NOMO-1 (cell line): Measurements from ENCODE around the gene LNP1.

Source experiments
- DNase-seq, 2 experiments: peaks; one replicate each; lab custom pipeline; 2025; ENCODE audit not compliant: unreplicated experiment in 2 of 2; lab: John Stamatoyannopoulos, UW

LNP1 gene

DNA sequence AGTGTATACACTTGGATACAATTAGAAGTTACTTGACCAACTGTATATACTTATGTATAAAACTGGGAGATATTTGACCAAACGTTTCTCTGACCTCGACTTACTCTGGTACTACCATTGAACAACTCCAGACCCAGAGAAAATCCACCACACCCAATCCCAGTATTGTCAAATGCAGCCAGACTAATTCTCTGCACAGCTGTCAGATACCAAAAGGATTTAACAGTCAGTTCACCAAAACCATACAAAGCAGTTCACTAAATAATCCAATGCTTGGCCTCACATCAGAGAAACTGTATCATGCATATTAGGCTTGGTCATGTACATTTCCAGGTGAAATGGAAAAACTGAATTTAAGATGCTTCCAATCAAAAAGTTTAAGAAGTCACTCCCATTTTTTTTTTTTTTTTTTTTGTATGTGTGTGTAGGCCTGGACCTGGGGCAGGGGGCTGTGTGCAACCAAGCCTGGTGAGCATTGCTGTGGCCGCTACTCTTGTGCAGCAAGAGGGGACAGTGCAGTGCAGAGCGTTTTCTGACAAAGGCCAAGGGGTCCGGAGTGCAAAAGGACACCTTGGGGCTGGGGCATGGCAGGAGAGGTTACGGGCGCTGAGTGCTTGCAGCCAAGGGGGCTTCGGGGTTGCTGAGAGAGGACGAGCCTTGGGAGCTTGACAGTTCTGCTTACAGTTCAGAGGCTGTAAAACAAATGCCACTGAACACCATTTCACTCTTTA is 1.8 kb upstream of the LNP1 start:
- no peak for DNase-seq

DNA sequence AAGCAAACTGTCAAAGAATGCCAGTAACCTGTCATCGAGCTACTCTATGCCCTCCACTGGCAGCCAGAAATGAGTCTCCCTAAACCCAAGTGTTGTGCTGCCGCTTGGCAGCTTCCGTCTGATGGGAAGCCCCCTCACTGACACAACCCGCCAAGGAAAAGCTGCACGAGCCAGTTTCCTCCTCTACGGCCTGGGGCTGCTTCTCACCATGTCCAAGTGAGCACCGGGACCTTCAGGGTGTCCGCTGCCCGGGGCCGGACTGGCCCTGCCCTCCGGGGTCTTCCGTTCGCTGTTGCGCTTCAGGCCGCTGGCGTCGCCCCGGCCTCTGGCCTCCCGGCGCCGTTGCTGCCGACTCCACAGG is 940 bp upstream of the LNP1 start:
- peak in 1 of 2 experiments; percentile 14 for DNase-seq

DNA sequence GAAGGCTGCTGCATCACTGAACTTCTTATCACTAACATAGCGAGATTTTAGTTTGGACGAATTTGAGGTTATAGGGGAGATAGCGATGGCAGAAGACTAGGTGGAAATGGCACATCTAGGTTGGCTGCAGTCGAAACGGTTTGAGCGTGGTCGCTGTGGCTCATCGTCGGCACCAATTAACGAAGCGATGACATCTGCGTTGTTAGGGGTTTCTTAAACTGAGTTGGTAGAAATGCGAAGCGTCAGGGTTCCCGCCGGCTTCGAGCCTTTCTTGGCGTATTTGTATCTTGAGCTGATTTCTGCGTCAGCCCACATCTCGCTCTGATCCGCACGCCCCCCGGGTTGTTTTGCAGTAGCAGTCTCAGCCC is 319 bp downstream of the LNP1 start:
- DNase-seq: peak in 1 of 2 experiments; percentile 70

DNA sequence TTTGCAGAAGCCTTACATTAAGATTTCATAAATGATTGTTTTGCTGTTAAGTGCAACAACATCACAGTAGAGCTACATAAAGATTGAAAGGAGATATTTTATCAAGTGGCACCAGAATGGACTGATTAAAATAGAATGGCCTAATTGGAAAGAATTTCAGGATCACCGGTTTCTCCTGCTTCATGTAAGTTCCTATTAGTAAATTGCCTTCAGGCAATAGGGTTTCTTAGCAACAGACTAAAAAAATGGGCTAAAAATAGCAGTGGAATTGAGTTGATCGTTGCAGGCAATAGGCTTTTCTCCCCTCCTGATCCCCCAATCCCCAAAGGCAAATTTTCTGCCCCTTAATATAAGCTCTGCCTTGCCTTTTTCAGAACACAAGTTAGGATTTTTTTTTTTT is 917 bp downstream of the LNP1 start:
- peak in 1 of 2 experiments; percentile 22 for DNase-seq

DNA sequence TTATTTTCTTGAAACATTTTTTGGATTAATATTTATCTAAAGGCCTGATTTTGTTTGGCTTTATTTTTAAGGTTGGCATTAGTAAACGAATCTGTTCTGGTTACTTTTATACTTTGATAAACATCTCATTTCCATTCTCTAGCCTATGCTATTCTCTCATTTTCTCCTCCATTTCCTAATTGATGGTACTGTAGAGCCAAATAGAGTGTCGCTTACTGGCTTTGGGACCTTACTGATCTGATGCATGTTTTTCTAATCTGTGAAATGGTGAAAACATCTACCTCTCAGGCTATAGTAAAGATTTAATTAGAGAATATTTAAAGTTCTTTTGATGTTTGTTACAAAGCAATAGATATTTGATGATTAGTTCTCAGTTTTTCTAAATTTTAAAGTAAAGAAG is 1.6 kb downstream of the LNP1 start:
- DNase-seq: no peak

DNA sequence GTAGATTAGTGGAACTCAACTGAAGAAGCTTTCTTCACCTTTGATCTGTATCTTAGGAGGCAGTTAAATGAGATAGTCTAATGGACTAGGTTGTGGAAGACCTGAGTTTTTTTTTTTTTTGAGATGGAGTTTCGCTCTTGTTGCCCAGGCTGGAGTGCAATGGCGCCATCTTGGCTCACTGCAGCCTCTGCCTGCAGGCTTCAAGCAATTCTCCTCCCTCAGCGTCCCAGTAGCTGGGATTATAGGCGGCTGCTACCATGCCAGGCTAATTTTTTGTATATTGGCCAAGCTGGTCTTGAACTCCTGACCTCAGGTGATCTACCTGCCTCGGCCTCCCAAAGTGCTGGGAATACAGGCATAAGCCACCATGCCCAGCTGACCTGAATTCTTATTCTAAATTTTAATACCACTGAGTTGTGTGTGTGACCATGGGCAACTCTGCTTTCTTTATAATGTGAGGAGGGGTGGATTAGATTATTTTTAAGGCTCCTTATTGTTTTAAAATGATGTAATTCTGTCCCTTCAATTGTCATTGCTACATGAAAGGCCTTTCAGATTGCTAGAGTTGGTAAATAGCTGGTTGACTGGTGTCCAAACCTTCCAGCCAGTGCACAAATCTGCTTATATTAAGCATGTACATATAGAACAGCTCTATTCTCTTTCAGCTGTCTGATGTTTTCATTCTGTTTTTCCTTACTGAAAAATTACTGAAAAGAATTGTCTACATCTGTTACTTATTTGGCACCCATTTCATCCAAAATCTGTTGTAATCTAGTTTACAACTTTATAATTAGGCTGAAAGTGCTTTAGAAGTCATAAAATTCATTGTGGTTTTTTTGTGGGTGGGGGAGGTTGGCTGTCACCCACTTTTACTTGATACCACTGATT is 2.3 kb downstream of the LNP1 start:
- no peak for DNase-seq

DNA sequence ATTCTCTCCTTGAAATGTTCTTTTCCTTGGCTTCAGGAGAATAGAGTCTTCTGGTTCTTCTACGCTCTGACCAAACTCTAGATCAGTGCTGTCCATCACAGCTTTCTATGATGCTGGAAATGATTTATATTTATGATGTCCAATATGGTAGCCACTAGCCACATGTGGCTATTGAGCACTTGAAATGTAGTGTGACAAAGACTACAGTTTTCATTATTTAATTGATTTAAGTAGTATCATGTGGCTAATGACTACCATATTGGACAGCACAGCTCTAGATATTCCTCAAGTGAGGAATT is 2.9 kb downstream of the LNP1 start:
- no peak for DNase-seq

DNA sequence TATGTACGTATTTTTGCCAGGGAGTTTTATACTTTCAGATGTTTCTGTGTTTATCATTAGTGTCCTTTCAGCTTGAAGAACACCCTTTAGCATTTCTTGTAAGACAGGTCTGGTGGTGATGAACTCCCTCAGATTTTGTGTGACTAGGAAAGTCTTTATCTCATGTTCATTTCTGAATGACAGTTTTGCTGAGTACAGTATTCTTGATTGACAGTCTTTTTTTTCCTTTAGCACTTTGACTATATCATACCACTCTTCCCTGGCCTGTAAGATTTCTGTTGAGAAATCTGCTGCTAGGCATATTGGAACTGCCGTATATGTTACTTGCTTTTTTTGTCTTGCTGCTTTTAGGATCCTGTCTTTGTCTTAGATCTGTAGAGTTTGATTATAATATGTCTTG is 5.8 kb downstream of the LNP1 start:
- DNase-seq: no peak

DNA sequence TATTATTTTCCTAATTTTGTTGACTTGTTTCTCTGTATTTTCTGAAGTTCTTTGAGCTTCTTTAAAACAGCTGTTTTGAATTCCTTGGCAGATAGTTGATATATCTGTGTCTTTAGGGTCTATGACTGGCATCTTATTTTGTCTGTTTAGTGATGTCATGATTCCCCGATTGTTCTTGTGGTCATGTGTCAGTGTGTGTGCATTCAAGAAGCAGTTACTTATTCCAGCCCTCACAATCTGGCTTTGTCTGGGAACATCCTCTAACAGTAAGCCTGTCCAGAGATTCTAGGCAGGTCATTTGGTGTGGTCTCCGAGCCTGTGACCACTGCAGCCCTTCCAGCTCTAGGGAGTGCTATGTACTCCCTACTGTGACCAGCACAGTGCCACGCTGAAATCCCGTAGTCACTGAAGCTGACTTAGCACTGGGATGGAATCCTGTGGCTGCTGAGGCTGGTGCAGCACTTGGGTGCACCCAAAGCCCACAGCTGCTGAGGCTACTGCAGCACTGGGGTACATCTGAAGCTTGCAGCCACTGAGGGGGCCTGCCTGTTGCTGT is 6.7 kb downstream of the LNP1 start:
- no peak for DNase-seq

DNA sequence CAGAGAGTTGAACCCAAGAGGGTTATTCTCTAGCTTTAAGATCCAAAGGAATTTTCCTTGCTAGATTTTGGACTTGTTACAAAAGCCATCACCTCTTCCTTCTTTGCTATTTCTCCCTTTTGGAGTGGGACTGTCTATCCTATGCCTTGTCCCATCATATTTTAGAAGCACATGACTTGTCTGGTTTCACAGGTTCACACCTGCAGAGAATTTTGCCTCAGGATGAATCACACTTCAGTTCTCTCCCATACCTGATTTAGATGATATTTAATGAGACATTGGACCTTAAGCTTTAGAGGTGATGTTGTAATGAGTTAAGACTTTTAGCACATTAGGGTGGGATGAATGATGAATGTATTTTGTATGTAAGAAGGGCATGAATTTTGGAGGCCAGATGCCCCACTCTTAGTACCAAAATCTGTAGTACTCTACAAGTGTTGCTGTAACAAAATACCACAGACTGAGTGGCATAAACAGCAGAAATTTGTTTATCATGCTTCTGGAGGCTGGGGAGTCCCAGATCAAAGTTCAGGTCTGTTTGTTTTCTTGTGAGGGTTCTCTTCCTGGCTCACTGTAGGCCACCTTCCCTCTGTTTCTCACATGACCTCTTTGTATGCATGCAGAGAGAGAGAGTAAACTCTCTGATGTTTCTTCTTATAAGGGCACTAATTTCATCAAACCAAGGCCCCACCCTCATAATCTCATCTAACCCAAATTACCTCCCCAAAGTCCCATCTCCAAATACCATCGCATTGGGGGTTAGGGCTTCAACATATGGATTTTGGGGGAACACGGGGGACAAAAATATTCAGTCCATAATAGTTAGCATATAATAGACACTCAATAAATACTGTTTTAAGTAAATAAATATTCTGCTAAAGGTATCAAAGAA is 10.0 kb downstream of the LNP1 start:
- no peak for DNase-seq

DNA sequence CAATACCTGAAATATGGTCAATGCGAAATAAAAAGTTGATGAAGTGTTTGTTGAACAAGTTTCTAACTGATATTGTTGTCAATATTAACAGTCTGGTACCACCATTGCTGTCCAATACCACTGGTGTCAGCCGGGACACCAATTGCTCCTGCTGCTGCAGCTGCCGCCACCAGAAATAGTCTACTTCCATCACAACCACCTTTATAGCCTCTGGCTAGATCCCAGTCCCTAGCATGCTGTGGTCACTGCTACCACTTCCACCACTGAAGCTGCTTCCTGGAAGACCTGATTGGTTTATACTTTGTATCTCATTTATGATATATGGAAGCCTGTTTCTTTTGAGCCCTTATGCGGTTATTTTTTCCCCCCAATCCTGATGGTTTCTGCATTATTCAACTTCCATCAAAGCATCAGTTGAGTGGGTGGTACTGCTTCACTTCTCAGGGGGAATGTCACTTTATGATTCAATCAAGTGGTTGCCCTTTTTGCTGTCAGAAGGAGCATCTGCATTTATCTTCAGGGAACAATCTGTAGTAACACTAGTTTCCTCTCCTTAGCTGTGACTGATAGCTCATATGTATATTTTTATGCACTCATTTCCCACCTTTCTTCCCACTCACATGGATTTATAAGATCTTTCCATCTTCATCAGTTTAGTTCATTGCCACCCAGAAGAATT is 11.7 kb downstream of the LNP1 start:
- DNase-seq: no peak

DNA sequence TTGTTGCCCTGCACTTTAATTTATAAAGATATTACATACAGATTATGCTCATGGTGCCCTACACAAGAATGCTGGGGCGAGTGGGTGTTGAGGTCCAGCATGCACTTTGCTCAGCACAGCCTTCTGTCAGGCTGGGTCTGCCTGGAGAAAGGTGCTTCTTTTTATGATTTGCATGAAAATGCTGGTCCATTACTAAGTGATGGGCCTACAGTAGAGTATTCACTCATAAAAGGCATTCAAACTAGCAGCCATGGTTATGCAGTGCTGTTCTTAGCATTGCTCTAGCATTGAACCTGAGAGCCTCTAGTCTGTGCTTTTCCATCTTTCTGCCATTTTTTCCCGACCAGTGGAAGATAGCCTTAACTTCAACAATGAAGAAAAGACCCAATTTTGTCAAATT is 12.3 kb downstream of the LNP1 start:
- DNase-seq: no peak

DNA sequence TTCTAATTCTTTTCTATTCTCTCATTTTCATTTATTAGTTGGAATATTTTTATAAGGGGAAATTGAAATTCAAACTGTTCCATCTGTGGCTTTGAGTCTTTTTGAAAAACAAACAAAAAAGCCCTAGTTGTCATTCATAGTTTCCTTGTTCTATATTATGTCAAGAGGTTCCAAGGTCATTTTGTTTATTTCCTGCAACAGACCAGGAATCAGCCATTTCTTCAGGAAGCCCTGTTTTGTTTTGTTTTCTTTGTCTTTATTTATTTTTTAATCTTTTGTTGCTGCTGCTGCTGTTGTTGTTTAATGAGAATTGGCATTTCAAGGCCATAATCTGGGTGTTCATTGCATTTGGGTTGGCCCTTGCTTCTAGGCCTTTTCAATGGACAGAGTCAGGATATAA is 14.8 kb downstream of the LNP1 start:
- no peak for DNase-seq

DNA sequence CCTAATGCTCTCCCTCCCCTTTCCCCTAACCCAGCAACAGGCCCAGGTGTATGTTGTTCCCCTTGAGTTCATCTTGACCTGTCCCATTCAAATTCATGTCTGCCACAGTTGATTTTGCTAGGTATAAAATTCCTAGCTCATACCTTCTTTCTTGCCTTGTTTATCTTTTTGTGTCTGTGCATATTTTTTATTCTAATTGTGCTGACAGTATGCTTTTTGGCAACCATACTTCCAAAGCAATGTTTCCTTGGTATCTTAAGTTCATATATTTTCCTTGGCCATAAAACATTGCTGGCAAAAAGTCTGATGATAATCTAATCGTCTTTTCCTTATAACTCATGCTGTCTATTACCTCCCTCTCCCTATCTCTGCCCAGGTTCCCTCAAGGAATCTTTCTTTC is 15.5 kb downstream of the LNP1 start:
- no peak for DNase-seq

DNA sequence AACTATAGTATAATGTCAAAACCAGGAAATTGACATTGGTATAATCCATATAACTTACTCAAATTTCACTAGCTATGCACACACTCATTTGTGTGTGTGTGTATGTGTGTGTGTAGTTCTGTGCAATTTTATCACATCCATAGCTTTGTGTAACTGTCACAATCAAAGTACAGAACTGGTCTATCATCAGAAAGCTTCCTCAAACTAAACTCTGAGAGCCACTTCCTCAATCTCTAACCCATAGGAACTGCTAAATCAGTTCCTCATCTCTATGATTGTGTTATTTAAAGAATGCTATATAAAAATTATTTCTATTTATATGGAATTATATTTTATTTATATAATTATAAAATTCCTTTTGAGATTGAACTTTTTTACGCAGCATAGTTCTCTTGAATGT is 18.1 kb downstream of the LNP1 start:
- DNase-seq: peak; percentile 10 to 88

DNA sequence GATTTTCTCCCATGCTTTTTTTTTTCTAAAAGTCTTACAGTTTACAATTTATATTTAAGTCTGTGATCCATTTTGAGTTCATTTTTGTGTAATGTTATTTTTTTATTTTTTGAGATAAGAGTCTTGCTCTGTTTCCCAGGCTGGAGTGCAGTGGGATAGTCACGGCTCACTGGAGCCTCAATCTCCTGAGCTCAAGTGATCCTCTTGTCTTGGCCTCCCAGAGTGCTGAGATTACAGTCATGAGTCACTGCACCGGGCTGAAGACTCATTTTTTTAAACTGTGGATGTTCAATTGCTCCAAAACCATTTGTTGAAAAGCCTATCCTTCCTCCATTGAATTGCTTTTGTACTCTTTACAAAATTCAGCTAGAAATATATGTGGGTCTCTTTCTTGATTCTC is 19.5 kb downstream of the LNP1 start:
- DNase-seq: no peak

DNA sequence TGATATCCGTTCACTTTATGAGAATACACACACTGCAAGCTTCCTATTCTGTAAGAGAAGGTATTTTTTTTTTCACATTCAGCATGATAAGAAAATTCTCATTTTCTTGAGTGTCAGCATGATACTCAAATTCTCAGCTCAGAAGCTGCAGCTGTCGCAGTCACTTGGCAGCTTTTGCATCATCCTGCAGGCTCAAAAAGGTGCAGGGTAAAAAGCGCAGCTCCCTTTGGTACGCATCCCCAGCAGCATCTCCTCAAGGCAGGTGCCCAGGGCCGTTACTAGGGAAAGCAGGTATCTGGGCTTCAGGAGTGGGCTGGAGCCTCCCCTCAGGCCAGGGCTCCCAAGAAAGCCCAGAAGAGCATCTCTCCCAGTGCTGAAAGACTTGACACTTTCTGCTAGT is 22.3 kb downstream of the LNP1 start:
- DNase-seq: no peak

DNA sequence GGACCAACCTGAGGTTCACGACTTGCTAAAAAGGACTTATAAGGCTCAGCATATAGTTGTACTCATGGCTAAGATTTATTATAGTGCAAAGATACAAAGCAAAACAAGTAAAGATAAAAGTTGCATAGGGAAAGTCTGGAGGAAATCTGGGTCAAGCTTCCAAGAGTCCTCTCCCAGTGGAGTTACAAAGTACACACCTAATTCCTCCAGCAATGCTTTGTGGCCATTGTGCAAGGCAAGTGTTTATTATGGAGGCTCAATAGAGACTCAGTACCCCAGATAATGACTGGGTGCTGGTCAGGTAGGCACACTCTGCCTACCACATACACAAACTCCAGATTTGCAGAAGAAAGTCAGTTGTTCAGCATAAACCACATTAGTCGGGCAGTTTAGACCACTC is 22.9 kb downstream of the LNP1 start:
- no peak for DNase-seq

DNA sequence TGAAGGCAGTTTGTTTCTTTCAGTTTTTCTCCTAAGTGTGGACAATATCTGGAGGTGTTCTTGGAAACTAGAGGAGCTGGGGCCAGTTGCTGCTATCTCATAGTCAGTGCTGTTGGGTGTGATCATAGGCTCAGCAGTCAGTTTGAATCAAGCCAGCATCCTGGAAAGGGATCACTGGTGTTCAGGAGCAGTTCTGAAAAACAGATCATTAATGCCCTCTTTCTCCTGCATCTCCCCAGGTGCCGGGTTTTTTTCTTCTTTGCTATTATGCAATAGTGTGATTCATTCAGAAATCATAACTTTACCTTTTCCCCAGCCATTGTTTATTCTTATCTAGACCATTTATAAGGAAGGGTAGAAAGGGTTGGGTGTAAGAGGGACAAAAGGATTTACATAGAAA is 24.0 kb downstream of the LNP1 start:
- no peak for DNase-seq

DNA sequence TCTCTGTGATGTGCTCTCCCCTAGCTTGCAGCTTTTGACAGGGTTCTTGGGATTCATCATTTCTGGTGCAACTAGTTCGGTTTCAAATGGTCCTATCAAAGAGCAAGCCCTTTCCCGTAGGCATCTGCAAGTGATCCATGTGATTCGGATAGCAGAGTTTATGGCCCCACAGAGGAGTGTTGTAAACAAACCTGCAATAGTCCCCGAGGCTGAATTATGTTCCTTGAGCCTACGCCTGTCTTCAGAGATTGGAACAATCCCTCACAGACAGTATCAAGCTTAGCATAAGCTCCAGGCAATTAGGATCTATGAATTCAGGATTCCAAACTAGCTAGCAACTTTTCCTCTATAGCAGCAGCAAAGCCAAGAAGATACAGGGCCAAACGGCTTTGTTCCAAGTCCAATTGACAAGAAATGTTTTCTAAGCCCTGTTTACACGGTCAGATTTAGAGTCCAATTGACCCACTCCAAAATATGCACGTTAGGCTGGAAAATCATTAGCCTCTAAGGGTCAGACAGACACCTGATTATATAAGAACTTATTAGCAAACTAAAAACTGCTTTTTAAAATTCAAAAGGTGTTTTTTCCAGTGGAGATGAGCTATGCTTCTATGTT is 24.8 kb downstream of the LNP1 start:
- no peak for DNase-seq
